SK-N-SH (cell line): ENCODE results near the gene MAGI2. TPM values are rescaled to one million over a fixed set of nuclear protein-coding genes. Genes with fewer than 3 reads are reported as not detected.
A peak's percentile ranks its signal among the peaks of the same experiment; 100 is the strongest.

Experiments
- CTCF ChIA-PET: fragments of 300-600, 350-600 bp; formaldehyde crosslinking; extraction: SDS; loops from one replicate; lab custom pipeline; 2021; lab: Yijun Ruan, JAX
- POLR2A ChIA-PET: fragments of 350-600 bp; sonication (Branson Sonifier 250); formaldehyde crosslinking; extraction: SDS; loops from one replicate; lab custom pipeline; 2020; ENCODE audit warnings: antibody characterized with exemption, inconsistent platforms; lab: Yijun Ruan, JAX
- DNase-seq: peaks from one replicate; pipeline ENCODE4 v3.0.0; 2012
- H2AFZ ChIP-seq: fragments of 200-600 bp; sonication (generic); 2 replicates; pipeline ENCODE4 v1.8.1; 2016; ENCODE audit warnings: antibody characterized with exemption, mild to moderate bottlenecking, low read depth
- H3F3A ChIP-seq: fragments of 200-600 bp; sonication (generic); replicated peaks from 2 replicates; pipeline ENCODE3; 2016; ENCODE audit warnings: antibody characterized with exemption, mild to moderate bottlenecking; ENCODE audit not compliant: insufficient read depth
- H3K27ac ChIP-seq, 2 experiments: fragments of 200-500 bp in 1 of 2; fragments of 200-600 bp in 1 of 2; sonication (Bioruptor generic) in 1 of 2; sonication (generic), shearing (Covaris generic) in 1 of 2; 2 replicates each; pipeline versions ENCODE4 v1.5.1 to v1.6.1; 2014 to 2016; ENCODE audit warnings: low read depth in 2 of 2, inconsistent platforms in 1 of 2, low read length in 1 of 2, mild to moderate bottlenecking in 1 of 2, mixed read lengths in 1 of 2
- H3K27me3 ChIP-seq: fragments of 200-600 bp; sonication (generic), shearing (Covaris generic); 2 replicates; pipeline ENCODE4 v1.6.1; 2016; ENCODE audit warnings: mixed run types; ENCODE audit not compliant: insufficient read depth
- H3K36me3 ChIP-seq, 2 experiments: fragments of 200-500 bp in 1 of 2; fragments of 200-600 bp in 1 of 2; sonication (Bioruptor generic) in 1 of 2; sonication (generic) in 1 of 2; replicated peaks in 1 of 2; 2 replicates each; pipeline versions ENCODE3 to v1.5.1; 2014 to 2016; ENCODE audit warnings: low read length in 1 of 2, mild to moderate bottlenecking in 1 of 2; ENCODE audit not compliant: insufficient read depth in 2 of 2, control insufficient read depth in 1 of 2
- H3K4me1 ChIP-seq, 2 experiments: fragments of 200-500 bp in 1 of 2; fragments of 200-600 bp in 1 of 2; sonication (Bioruptor generic) in 1 of 2; sonication (generic), shearing (Covaris generic) in 1 of 2; 2 replicates each; pipeline versions ENCODE4 v1.5.1 to v1.6.1; 2014 to 2016; ENCODE audit warnings: low read depth in 1 of 2, low read length in 1 of 2, mixed run types in 1 of 2; ENCODE audit not compliant: insufficient read depth in 2 of 2, control insufficient read depth in 1 of 2
- H3K4me2 ChIP-seq: fragments of 200-600 bp; sonication (generic), shearing (Covaris generic); 2 replicates; pipeline ENCODE4 v1.6.1; 2017; ENCODE audit warnings: mixed run types
- H3K4me3 ChIP-seq, 2 experiments: fragments of 200-500 bp in 1 of 2; fragments of 200-600 bp in 1 of 2; sonication (Bioruptor generic) in 1 of 2; sonication (generic), shearing (Covaris generic) in 1 of 2; 2 replicates each; pipeline versions ENCODE4 v1.5.1 to v1.8.1; 2014 to 2016; ENCODE audit warnings: low read depth in 2 of 2, inconsistent platforms in 1 of 2, low read length in 1 of 2, mild to moderate bottlenecking in 1 of 2, mixed read lengths in 1 of 2, moderate library complexity in 1 of 2
- H3K79me2 ChIP-seq: fragments of 200-600 bp; sonication (generic); 2 replicates; pipeline ENCODE4 v1.8.1; 2017; ENCODE audit warnings: mild to moderate bottlenecking; ENCODE audit not compliant: insufficient read depth
- H3K9ac ChIP-seq: fragments of 200-600 bp; sonication (generic); 2 replicates; pipeline ENCODE4 v1.6.1; 2017; ENCODE audit warnings: mixed run types
- H3K9me2 ChIP-seq: fragments of 200-600 bp; sonication (generic); 2 replicates; pipeline ENCODE4 v1.6.1; 2017; ENCODE audit warnings: mixed run types
- H3K9me3 ChIP-seq: fragments of 200-600 bp; sonication (generic); 2 replicates; pipeline ENCODE4 v1.6.1; 2017; ENCODE audit warnings: mixed run types, mild to moderate bottlenecking, moderate library complexity
- H4K20me1 ChIP-seq: fragments of 200-600 bp; sonication (generic); 2 replicates; pipeline ENCODE4 v1.6.1; 2017; ENCODE audit warnings: mild to moderate bottlenecking, mixed run types; ENCODE audit not compliant: insufficient read depth
- CHD2 ChIP-seq: fragments of 150-350 bp; IDR thresholded peaks from 2 replicates; pipeline ENCODE4 v1.6.1; 2018; ENCODE audit warnings: low read length; ENCODE audit not compliant: partially characterized antibody
- ELF1 ChIP-seq: IDR thresholded peaks from 2 replicates; pipeline ENCODE4 v1.4.0; 2012
- GABPA ChIP-seq: IDR thresholded peaks from 2 replicates; pipeline ENCODE4 v1.4.0; 2012; ENCODE audit warnings: low read depth, mild to moderate bottlenecking
- MEF2A ChIP-seq: IDR thresholded peaks from 2 replicates; pipeline ENCODE4 v1.4.0; 2012; ENCODE audit warnings: low read depth, borderline replicate concordance
- MXI1 ChIP-seq: IDR thresholded peaks from 2 replicates; pipeline ENCODE4 v1.6.1; 2012; ENCODE audit warnings: mild to moderate bottlenecking, low read depth, low read length, improper control_type of control experiment
- NRF1 ChIP-seq: IDR thresholded peaks from 2 replicates; pipeline ENCODE4 v1.6.1; 2012; ENCODE audit warnings: low read depth, mild to moderate bottlenecking, low read length
- POLR2AphosphoS5 ChIP-seq: IDR thresholded peaks from 2 replicates; pipeline ENCODE4 v1.6.1; 2012; ENCODE audit warnings: low read depth, low read length
- RCOR1 ChIP-seq: fragments of 150-350 bp; IDR thresholded peaks from 2 replicates; pipeline ENCODE4 v1.6.1; 2017; ENCODE audit warnings: antibody characterized with exemption, low read length
- TAF1 ChIP-seq: IDR thresholded peaks from 2 replicates; pipeline ENCODE4 v1.6.1; 2012; ENCODE audit warnings: low read depth, mild to moderate bottlenecking, low read length, moderate library complexity, borderline replicate concordance
- TEAD4 ChIP-seq: IDR thresholded peaks from 2 replicates; pipeline ENCODE4 v1.4.0; 2012; ENCODE audit warnings: mild to moderate bottlenecking, borderline replicate concordance; ENCODE audit not compliant: insufficient read depth
- YY1 ChIP-seq: IDR thresholded peaks from 2 replicates; pipeline ENCODE4 v1.4.0; 2012; ENCODE audit warnings: low read depth, mild to moderate bottlenecking
- WGBS: methylation state at CpG from one replicate; pipeline ENCODE4 v1.1.6; 2017; ENCODE audit warnings: low lambda C conversion rate; 5-methylcytosine and 5-hydroxymethylcytosine counted together
- polyA plus RNA-seq, 3 experiments: library from polyadenylated mRNA; depleted of rRNA; stranded (reverse); fragments of >200 nt; gene quantifications; 2 replicates each; pipeline ENCODE4 v1.2.3, GENCODE V29; 2012
- TF ChIP-seq, protein P1 (sequence below): fragments of 150-350 bp; IDR thresholded peaks from 2 replicates; pipeline ENCODE4 v1.6.1; 2016; ENCODE audit warnings: mild to moderate bottlenecking, low read depth, low read length
- TF ChIP-seq, protein P2 (sequence below): fragments of 200-600 bp; sonication (generic); IDR thresholded peaks from 2 replicates; pipeline ENCODE4 v1.6.1; 2017; ENCODE audit warnings: antibody characterized with exemption, mild to moderate bottlenecking, moderate library complexity
- TF ChIP-seq, protein P3 (sequence below): IDR thresholded peaks from 2 replicates; pipeline ENCODE4 v1.4.0; 2012; ENCODE audit warnings: low read depth
- TF ChIP-seq, protein P4 (sequence below): IDR thresholded peaks from 2 replicates; pipeline ENCODE4; 2012

The MAGI2 gene
- polyA plus RNA-seq, 1 of the 3 experiments (the other 2 are of a cell fraction), result 1.1 TPM

- TF ChIP-seq MEF2A (no peak), TEAD4 (no peak), CHD2 (no peak), POLR2AphosphoS5 (no peak), RCOR1 (no peak), TAF1 (no peak)
- TF ChIP-seq, protein P1, sequence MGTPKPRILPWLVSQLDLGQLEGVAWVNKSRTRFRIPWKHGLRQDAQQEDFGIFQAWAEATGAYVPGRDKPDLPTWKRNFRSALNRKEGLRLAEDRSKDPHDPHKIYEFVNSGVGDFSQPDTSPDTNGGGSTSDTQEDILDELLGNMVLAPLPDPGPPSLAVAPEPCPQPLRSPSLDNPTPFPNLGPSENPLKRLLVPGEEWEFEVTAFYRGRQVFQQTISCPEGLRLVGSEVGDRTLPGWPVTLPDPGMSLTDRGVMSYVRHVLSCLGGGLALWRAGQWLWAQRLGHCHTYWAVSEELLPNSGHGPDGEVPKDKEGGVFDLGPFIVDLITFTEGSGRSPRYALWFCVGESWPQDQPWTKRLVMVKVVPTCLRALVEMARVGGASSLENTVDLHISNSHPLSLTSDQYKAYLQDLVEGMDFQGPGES, result no peak
- TF ChIP-seq, protein P2, sequence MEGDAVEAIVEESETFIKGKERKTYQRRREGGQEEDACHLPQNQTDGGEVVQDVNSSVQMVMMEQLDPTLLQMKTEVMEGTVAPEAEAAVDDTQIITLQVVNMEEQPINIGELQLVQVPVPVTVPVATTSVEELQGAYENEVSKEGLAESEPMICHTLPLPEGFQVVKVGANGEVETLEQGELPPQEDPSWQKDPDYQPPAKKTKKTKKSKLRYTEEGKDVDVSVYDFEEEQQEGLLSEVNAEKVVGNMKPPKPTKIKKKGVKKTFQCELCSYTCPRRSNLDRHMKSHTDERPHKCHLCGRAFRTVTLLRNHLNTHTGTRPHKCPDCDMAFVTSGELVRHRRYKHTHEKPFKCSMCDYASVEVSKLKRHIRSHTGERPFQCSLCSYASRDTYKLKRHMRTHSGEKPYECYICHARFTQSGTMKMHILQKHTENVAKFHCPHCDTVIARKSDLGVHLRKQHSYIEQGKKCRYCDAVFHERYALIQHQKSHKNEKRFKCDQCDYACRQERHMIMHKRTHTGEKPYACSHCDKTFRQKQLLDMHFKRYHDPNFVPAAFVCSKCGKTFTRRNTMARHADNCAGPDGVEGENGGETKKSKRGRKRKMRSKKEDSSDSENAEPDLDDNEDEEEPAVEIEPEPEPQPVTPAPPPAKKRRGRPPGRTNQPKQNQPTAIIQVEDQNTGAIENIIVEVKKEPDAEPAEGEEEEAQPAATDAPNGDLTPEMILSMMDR, result no peak
- TF ChIP-seq, protein P3, sequence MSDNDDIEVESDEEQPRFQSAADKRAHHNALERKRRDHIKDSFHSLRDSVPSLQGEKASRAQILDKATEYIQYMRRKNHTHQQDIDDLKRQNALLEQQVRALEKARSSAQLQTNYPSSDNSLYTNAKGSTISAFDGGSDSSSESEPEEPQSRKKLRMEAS, result no peak
- TF ChIP-seq, protein P4, sequence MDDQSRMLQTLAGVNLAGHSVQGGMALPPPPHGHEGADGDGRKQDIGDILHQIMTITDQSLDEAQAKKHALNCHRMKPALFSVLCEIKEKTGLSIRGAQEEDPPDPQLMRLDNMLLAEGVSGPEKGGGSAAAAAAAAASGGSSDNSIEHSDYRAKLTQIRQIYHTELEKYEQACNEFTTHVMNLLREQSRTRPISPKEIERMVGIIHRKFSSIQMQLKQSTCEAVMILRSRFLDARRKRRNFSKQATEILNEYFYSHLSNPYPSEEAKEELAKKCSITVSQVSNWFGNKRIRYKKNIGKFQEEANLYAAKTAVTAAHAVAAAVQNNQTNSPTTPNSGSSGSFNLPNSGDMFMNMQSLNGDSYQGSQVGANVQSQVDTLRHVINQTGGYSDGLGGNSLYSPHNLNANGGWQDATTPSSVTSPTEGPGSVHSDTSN, result no peak
Measured at GRCh38 chr7:78529392-78529791, 924.1 kb downstream of the MAGI2 start (continued).

DNA sequence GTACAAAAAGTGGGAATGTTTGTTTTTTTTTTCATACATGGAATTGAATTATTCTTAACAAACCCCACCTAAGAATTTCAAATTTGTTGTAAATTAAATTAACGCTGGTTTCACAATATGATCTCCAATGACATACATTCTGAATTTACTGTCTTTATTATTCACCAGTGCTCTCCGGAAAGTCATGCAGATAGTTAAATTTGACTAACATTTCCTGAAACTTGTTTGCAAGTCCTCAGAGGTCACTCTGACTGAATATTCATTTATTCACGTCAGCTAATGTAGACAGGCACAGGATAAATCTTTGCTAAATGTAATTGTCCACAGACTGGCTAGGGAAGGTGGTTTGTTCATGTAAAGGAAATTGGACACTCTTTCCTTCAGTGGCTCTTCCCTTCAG lies 924.5 kb downstream of the MAGI2 start:
- Histone ChIP-seq H3K36me3 (no peaks in the 10 kb centered on the region), H3K9ac (no peak overlapping the region), H3K79me2 (no peaks in the 10 kb centered on the region), H3K4me3 (no peak overlapping the region), H3K9me3 (no peaks in the 10 kb centered on the region), H3K4me2 (peak overlapping the region; percentile 45), H3F3A (peaks cover 23% of the 10 kb centered on the region), H2AFZ (peak overlapping the region; percentile 32; the same call in 1 of the 2 replicates), H4K20me1 (no peaks in the 10 kb centered on the region), H3K4me1 (peaks cover 0 to 21% of the 10 kb centered on the region in 2 experiments; a peak in 2 of 4 replicates), H3K27me3 (no peaks in the 10 kb centered on the region), H3K9me2 (0 out of 2 replicates have a peak, but pooled peaks cover 4% of the 10 kb centered on the region), H3K27ac (peak overlapping the region in 1 of 2 experiments; percentile 54; a peak in 2 of 4 replicates)
- POLR2A ChIA-PET, result no interaction called here
- CTCF ChIA-PET, result interaction anchor here (1.3 kb wide), 1 partner anchor 508 kb away, joined by 6 read pairs; no protein-coding TSS in a partner anchor
- WGBS, result 56% methylated on average over 3 of the region's 3 CpGs
- DNase-seq, result no peak
- TF ChIP-seq YY1 (no peak), NRF1 (no peak), MXI1 (no peak), GABPA (no peak), ELF1 (no peak)
- TF ChIP-seq, protein P4, result peak; percentile 12; the same call in 1 of the 2 replicates
